CD4-positive, alpha-beta T cell treated with Interleukin-15 for 4 hours (primary cell): Measurements from ENCODE around the gene CLCN5.
"Not testable (repeated sequence)": the region's sequence is repeated elsewhere in the genome, so short reads cannot be mapped to it uniquely, and the experiment has no call there.

Source experiments
- DNase-seq: peaks from one replicate; pipeline ENCODE4 v3.0.0-alpha.2; 2020; ENCODE audit warnings: low spot score

CLCN5 gene

GRCh38 chrX:49996474-49996873 is 74.1 kb downstream of the CLCN5 start:
- no peak for DNase-seq

GRCh38 chrX:49999087-49999486 is 76.7 kb downstream of the CLCN5 start:
- DNase-seq = no peak

GRCh38 chrX:50000937-50001542 is 78.6 kb downstream of the CLCN5 start:
- no peak for DNase-seq

GRCh38 chrX:50002067-50002714 is 79.8 kb downstream of the CLCN5 start:
- no peak for DNase-seq

GRCh38 chrX:50003467-50003866 is 81.1 kb downstream of the CLCN5 start:
- no peak for DNase-seq

- DNase-seq = no peak
Observed at GRCh38 chrX:50003927-50004326, 81.5 kb downstream of the CLCN5 start.

- DNase-seq = not testable (repeated sequence)
Observed at GRCh38 chrX:50025591-50025990, 103.2 kb downstream of the CLCN5 start.

- no peak for DNase-seq
Observed at GRCh38 chrX:50035126-50035525, 112.7 kb downstream of the CLCN5 start.

- no peak for DNase-seq
Observed at GRCh38 chrX:50036426-50036825, 114.0 kb downstream of the CLCN5 start.

- DNase-seq = no peak
Observed at GRCh38 chrX:50045823-50046222, 123.4 kb downstream of the CLCN5 start.

- no peak for DNase-seq
Observed at GRCh38 chrX:50049228-50049627, 126.8 kb downstream of the CLCN5 start.

- DNase-seq = no peak
Observed at GRCh38 chrX:50054147-50054546, 131.8 kb downstream of the CLCN5 start.

- no peak for DNase-seq
Observed at GRCh38 chrX:50066318-50066937, 144.0 kb downstream of the CLCN5 start.

- no peak for DNase-seq
Observed at GRCh38 chrX:50067435-50068284, 145.3 kb downstream of the CLCN5 start.

- no peak for DNase-seq
Observed at GRCh38 chrX:50068285-50068563, 145.8 kb downstream of the CLCN5 start.

GRCh38 chrX:50068893-50069292 is 146.5 kb downstream of the CLCN5 start:
- no peak for DNase-seq

GRCh38 chrX:50071494-50071893 is 149.1 kb downstream of the CLCN5 start:
- DNase-seq = no peak

- DNase-seq = no peak
Observed at GRCh38 chrX:50072110-50072509, 149.7 kb downstream of the CLCN5 start.

- DNase-seq = no peak
Observed at GRCh38 chrX:50073601-50074000, 151.2 kb downstream of the CLCN5 start.

- DNase-seq = no peak
Observed at GRCh38 chrX:50075630-50076339, 153.4 kb downstream of the CLCN5 start.

- DNase-seq = no peak
Observed at GRCh38 chrX:50081282-50081889, 159.0 kb downstream of the CLCN5 start.

- DNase-seq = no peak
Observed at GRCh38 chrX:50082741-50083140, 160.3 kb downstream of the CLCN5 start.
